OCI-LY7 (cell line): ENCODE data around the gene ZNF281. TPM values are rescaled to one million over a fixed set of nuclear protein-coding genes. Genes with fewer than 3 reads are reported as not detected.
A peak's percentile ranks its signal among the peaks of the same experiment; 100 is the strongest.

Experiments
- BruUV-seq: library from RNA; stranded (reverse); fragments of 400-500 nt; replicated peaks from 2 replicates; lab custom pipeline; 2021; lab: Mats Ljungman, UMichigan
- CTCF ChIA-PET: fragments of 300-600 bp; sonication (Branson Sonifier 250); formaldehyde crosslinking; loops from one replicate; lab custom pipeline; 2022; ENCODE audit warnings: antibody characterized with exemption; ENCODE audit not compliant: unreplicated experiment; lab: Charles Lee
- POLR2A ChIA-PET: fragments of 300-600 bp; sonication (Branson Sonifier 250); formaldehyde crosslinking; loops from one replicate; lab custom pipeline; 2022; ENCODE audit warnings: antibody characterized with exemption; lab: Charles Lee
- DNase-seq: peaks from one replicate; pipeline ENCODE4 v3.0.0-alpha.2; 2015; ENCODE audit warnings: low spot score
- H2AFZ ChIP-seq: fragments of 200-600 bp; sonication (generic), shearing (Covaris generic); 2 replicates; pipeline ENCODE4 v1.6.1; 2014; ENCODE audit warnings: mild to moderate bottlenecking, antibody characterized with exemption, low read length, moderate library complexity
- H3K27ac ChIP-seq: fragments of 200-600 bp; sonication (generic); 2 replicates; pipeline ENCODE4 v1.5.1; 2014; ENCODE audit warnings: mixed run types, low read depth, mild to moderate bottlenecking, moderate library complexity, low read length, inconsistent platforms; ENCODE audit not compliant: poor library complexity, severe bottlenecking
- H3K36me3 ChIP-seq: fragments of 200-600 bp; sonication (generic); 2 replicates; pipeline ENCODE4 v1.6.1; 2014; ENCODE audit warnings: mild to moderate bottlenecking, antibody characterized with exemption, low read length, moderate library complexity, mixed read lengths; ENCODE audit not compliant: insufficient read depth
- H3K4me1 ChIP-seq: fragments of 200-600 bp; sonication (generic); 2 replicates; pipeline ENCODE4 v1.5.1; 2014; ENCODE audit warnings: mild to moderate bottlenecking, low read length; ENCODE audit not compliant: insufficient read depth, poor library complexity, severe bottlenecking
- H3K4me2 ChIP-seq: fragments of 200-600 bp; sonication (generic); 2 replicates; pipeline ENCODE4 v1.6.1; 2014; ENCODE audit warnings: mild to moderate bottlenecking, low read length
- H3K4me3 ChIP-seq: fragments of 200-600 bp; sonication (generic); 2 replicates; pipeline ENCODE4 v1.5.1; 2014; ENCODE audit warnings: mild to moderate bottlenecking, low read depth, low read length; ENCODE audit not compliant: poor library complexity, severe bottlenecking
- H3K79me2 ChIP-seq: fragments of 200-600 bp; sonication (generic); 2 replicates; pipeline ENCODE4 v1.6.1; 2016; ENCODE audit warnings: low read depth, mild to moderate bottlenecking, low read length, moderate library complexity, mixed read lengths; ENCODE audit not compliant: insufficient read depth
- H3K9me2 ChIP-seq: fragments of 200-600 bp; sonication (generic); 2 replicates; pipeline ENCODE4 v1.6.1; 2016; ENCODE audit warnings: mild to moderate bottlenecking, low read length, mixed read lengths; ENCODE audit not compliant: insufficient read depth
- H3K9me3 ChIP-seq: fragments of 200-600 bp; sonication (generic); 2 replicates; pipeline ENCODE4 v1.6.1; 2014; ENCODE audit warnings: mild to moderate bottlenecking, mixed run types, low read length, mixed read lengths
- H4K20me1 ChIP-seq: fragments of 200-600 bp; sonication (generic); 2 replicates; pipeline ENCODE4 v1.6.1; 2014; ENCODE audit warnings: mild to moderate bottlenecking, antibody characterized with exemption, low read length, moderate library complexity, mixed read lengths; ENCODE audit not compliant: insufficient read depth
- EZH2phosphoT487 ChIP-seq: fragments of 200-600 bp; sonication (generic); IDR thresholded peaks from 2 replicates; pipeline ENCODE4 v1.6.1; 2018; ENCODE audit warnings: low read depth, borderline replicate concordance, mild to moderate bottlenecking, mixed run types, antibody characterized with exemption, low read length, moderate library complexity, mixed read lengths
- intact Hi-C: fragments of 100-400 bp; cut with micrococcal nuclease; formaldehyde crosslinking; loops from one replicate; pipeline ENCODE4 v1.10.0; 2022; ENCODE audit not compliant: unreplicated experiment
- total RNA-seq, 2 experiments: library from RNA; depleted of rRNA in 1 of 2; stranded (reverse); fragments of >200 nt in 1 of 2; shearing (Covaris generic) in 1 of 2; gene quantifications; 2 replicates each; pipeline ENCODE4 v1.2.3, GENCODE V29; 2014 to 2022
- TF ChIP-seq, protein P1 (sequence below): fragments of 200-600 bp; sonication (generic); conservative IDR thresholded peaks from 2 replicates; pipeline ENCODE4 v1.5.1; 2014; ENCODE audit warnings: mild to moderate bottlenecking, antibody characterized with exemption, low read length, moderate library complexity, mixed read lengths

ZNF281 gene
- total RNA-seq, 2 experiments from 2014 or later, result 23.6 to 24.2 TPM

DNA sequence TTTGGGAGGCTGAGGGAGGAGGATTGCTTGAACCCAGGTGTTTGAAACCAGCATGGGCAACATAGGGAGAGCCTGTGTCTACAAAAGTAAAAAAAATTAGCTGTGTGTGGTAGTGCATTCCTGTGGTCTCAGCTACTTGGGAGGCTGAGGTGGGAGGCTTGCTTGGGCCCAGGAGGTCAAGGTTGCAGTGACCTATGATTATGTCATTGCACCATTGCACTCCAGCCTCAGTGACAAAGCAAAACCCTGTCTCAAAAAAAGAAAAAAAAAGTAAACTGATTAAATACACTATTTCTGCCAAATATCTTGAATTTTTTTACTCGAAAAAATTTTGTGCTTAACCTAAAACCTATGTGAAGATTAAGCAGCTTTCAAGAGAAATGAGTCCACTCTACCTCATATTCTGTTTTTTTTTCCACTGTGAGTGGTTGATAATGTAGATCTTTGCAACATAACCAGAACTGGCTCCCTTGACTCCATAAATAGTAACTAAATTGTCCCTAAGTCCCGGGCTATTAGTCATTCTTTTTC is 19.4 kb upstream of the ZNF281 start:
- H3K9me2 ChIP-seq, result no peaks in the 10 kb centered on the region
- no peaks in the 10 kb centered on the region for H4K20me1 ChIP-seq
- no peak overlapping the region for H2AFZ ChIP-seq
- intact Hi-C loops, result no loop called here
- TF ChIP-seq, protein P1, sequence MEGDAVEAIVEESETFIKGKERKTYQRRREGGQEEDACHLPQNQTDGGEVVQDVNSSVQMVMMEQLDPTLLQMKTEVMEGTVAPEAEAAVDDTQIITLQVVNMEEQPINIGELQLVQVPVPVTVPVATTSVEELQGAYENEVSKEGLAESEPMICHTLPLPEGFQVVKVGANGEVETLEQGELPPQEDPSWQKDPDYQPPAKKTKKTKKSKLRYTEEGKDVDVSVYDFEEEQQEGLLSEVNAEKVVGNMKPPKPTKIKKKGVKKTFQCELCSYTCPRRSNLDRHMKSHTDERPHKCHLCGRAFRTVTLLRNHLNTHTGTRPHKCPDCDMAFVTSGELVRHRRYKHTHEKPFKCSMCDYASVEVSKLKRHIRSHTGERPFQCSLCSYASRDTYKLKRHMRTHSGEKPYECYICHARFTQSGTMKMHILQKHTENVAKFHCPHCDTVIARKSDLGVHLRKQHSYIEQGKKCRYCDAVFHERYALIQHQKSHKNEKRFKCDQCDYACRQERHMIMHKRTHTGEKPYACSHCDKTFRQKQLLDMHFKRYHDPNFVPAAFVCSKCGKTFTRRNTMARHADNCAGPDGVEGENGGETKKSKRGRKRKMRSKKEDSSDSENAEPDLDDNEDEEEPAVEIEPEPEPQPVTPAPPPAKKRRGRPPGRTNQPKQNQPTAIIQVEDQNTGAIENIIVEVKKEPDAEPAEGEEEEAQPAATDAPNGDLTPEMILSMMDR, result no peak
- TF ChIP-seq EZH2phosphoT487, result no peak
- no peak for DNase-seq
- no peaks in the 10 kb centered on the region for H3K9me3 ChIP-seq
- no peaks in the 10 kb centered on the region for H3K4me1 ChIP-seq
- no peaks in the 10 kb centered on the region for H3K79me2 ChIP-seq
- CTCF ChIA-PET, result no interaction called here
- H3K27ac ChIP-seq, result no peak overlapping the region
- BruUV-seq, result no TSS peak
- H3K36me3 ChIP-seq, result no peaks in the 10 kb centered on the region
- no peak overlapping the region for H3K4me3 ChIP-seq
- POLR2A ChIA-PET, result interaction anchor here (0.9 kb wide), 1 partner anchor 44 kb away, joined by 3 read pairs; no protein-coding TSS in a partner anchor
- H3K4me2 ChIP-seq, result no peak overlapping the region

DNA sequence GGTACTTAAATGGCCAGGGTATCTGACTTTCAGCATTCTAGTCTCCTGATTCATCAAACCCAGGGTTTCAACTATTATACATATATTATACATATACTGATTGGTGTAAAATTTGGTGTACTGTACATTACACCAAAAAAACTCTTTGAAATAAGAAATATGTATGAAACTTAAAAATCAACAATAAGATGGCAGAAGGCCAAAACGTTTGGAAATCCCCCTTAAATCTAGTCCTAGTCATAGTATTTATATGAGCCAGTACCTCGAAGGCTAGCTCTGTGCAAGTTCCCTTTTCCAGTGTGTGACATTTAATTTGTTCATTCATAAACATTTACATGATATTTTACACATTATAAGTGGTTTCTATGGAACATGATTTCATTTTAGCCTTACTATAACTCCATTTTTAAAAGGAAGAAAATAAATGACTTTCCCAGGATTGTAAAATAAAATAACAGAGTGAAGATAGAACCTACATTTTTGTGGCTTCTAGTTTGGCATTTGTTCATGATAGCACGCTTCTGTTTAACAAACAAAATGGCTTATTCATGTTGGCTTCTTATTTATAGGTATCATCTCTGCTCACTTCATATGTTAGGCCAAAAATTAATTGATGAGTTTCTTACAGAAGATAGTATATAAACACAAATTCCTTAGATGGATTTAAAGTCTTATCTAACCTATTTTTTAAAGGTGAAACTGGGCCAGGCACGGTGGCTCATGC is 18.8 kb upstream of the ZNF281 start:
- intact Hi-C loops, result no loop called here
- H4K20me1 ChIP-seq, result no peaks in the 10 kb centered on the region
- H3K79me2 ChIP-seq, result no peaks in the 10 kb centered on the region
- POLR2A ChIA-PET, result interaction anchor here (0.9 kb wide), 1 partner anchor 43 kb away, joined by 3 read pairs; no protein-coding TSS in a partner anchor
- no peak overlapping the region for H3K4me2 ChIP-seq
- no peaks in the 10 kb centered on the region for H3K9me2 ChIP-seq
- no peak for TF ChIP-seq EZH2phosphoT487
- TF ChIP-seq, protein P1, result no peak
- no peaks in the 10 kb centered on the region for H3K36me3 ChIP-seq
- CTCF ChIA-PET, result no interaction called here
- DNase-seq, result no peak
- no peaks in the 10 kb centered on the region for H3K9me3 ChIP-seq
- no TSS peak for BruUV-seq
- H3K4me3 ChIP-seq, result no peak overlapping the region
- H3K27ac ChIP-seq, result no peak overlapping the region
- H3K4me1 ChIP-seq, result no peaks in the 10 kb centered on the region
- H2AFZ ChIP-seq, result peak overlapping the region; percentile 43; the same call in 1 of the 2 replicates

DNA sequence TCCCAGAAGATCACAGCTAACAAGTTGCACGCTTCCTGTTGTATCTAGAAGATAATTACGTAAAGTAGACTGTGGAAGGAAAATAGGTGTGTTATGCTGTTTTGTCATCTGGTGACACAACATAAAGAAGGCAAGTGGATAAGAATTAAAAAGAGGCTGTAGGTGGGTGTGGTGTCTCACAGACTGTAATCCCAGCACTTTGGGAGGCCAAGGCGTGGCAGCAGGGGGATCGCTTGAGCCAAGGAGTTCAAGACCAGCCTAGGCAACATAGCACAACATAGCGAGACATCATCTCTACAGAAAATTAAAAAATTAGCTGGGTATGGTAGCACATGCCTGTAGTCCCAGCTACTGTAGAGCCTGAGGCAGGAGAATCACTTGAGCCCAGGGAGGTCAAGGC is 17.9 kb upstream of the ZNF281 start:
- TF ChIP-seq EZH2phosphoT487, result no peak
- TF ChIP-seq, protein P1, result no peak
- no peak overlapping the region for H3K27ac ChIP-seq
- H3K9me3 ChIP-seq, result no peaks in the 10 kb centered on the region
- no peak for DNase-seq
- intact Hi-C loops, result no loop called here
- no TSS peak for BruUV-seq
- ChIA-PET POLR2A (interaction anchor here (0.6 kb wide), 1 partner anchor 11 kb away, joined by 4 read pairs; no protein-coding TSS in a partner anchor), CTCF (no interaction called here)
- H4K20me1 ChIP-seq, result no peaks in the 10 kb centered on the region
- H3K79me2 ChIP-seq, result no peaks in the 10 kb centered on the region
- no peak overlapping the region for H3K4me3 ChIP-seq
- H3K9me2 ChIP-seq, result no peaks in the 10 kb centered on the region
- H3K36me3 ChIP-seq, result no peaks in the 10 kb centered on the region
- H3K4me1 ChIP-seq, result no peaks in the 10 kb centered on the region
- H3K4me2 ChIP-seq, result no peak overlapping the region
- H2AFZ ChIP-seq, result peak overlapping the region; percentile 43; the same call in 1 of the 2 replicates
